T-helper 22 cell (primary cell): ENCODE measurements around the gene NGEF.

ENCODE experiments used
- DNase-seq: peaks from one replicate; pipeline ENCODE4 v3.0.0-alpha.2; 2020; ENCODE audit warnings: low read depth

NGEF gene

GRCh38 chr2:232997749-232998665 lies 15.0 kb downstream of the NGEF start:
- no peak for DNase-seq

GRCh38 chr2:232994446-232994845 lies 18.6 kb downstream of the NGEF start:
- DNase-seq = no peak

GRCh38 chr2:232993231-232993821 lies 19.7 kb downstream of the NGEF start:
- DNase-seq = no peak

GRCh38 chr2:232986155-232986554 lies 26.9 kb downstream of the NGEF start:
- DNase-seq = no peak

- DNase-seq = no peak
These were observed 28.4 kb downstream of the NGEF start for GRCh38 chr2:232984451-232985207.

GRCh38 chr2:232983669-232984140 lies 29.4 kb downstream of the NGEF start:
- no peak for DNase-seq

GRCh38 chr2:232982926-232983668 lies 30.0 kb downstream of the NGEF start:
- no peak for DNase-seq

GRCh38 chr2:232981767-232982360 lies 31.2 kb downstream of the NGEF start:
- no peak for DNase-seq

GRCh38 chr2:232981356-232981755 lies 31.7 kb downstream of the NGEF start:
- no peak for DNase-seq

- no peak for DNase-seq
These were observed 32.4 kb downstream of the NGEF start for GRCh38 chr2:232980683-232981082.

- no peak for DNase-seq
These were observed 33.1 kb downstream of the NGEF start for GRCh38 chr2:232979871-232980461.

- no peak for DNase-seq
These were observed 35.6 kb downstream of the NGEF start for GRCh38 chr2:232977438-232977971.

- no peak for DNase-seq
These were observed 36.2 kb downstream of the NGEF start for GRCh38 chr2:232976666-232977437.

GRCh38 chr2:232976176-232976575 lies 36.9 kb downstream of the NGEF start:
- no peak for DNase-seq

- DNase-seq = no peak
These were observed 38.7 kb downstream of the NGEF start for GRCh38 chr2:232974396-232974795.

- DNase-seq = no peak
These were observed 39.3 kb downstream of the NGEF start for GRCh38 chr2:232973796-232974195.

GRCh38 chr2:232973011-232973735 lies 39.9 kb downstream of the NGEF start:
- DNase-seq = no peak

GRCh38 chr2:232971744-232972143 lies 41.3 kb downstream of the NGEF start:
- no peak for DNase-seq

- no peak for DNase-seq
These were observed 43.0 kb downstream of the NGEF start for GRCh38 chr2:232970051-232970450.
